Stimulated activated naive CD4-positive, alpha-beta T cell (primary cell): ENCODE data around the gene B4GALT7.
"Not testable (repeated sequence)": the region's sequence is repeated elsewhere in the genome, so short reads cannot be mapped to it uniquely, and the experiment has no call there.

Experiments used
- DNase-seq, 6 experiments: peaks; one replicate each; lab custom pipeline; 2025; lab: John Stamatoyannopoulos, UW

The B4GALT7 gene, protein sequence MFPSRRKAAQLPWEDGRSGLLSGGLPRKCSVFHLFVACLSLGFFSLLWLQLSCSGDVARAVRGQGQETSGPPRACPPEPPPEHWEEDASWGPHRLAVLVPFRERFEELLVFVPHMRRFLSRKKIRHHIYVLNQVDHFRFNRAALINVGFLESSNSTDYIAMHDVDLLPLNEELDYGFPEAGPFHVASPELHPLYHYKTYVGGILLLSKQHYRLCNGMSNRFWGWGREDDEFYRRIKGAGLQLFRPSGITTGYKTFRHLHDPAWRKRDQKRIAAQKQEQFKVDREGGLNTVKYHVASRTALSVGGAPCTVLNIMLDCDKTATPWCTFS

DNA sequence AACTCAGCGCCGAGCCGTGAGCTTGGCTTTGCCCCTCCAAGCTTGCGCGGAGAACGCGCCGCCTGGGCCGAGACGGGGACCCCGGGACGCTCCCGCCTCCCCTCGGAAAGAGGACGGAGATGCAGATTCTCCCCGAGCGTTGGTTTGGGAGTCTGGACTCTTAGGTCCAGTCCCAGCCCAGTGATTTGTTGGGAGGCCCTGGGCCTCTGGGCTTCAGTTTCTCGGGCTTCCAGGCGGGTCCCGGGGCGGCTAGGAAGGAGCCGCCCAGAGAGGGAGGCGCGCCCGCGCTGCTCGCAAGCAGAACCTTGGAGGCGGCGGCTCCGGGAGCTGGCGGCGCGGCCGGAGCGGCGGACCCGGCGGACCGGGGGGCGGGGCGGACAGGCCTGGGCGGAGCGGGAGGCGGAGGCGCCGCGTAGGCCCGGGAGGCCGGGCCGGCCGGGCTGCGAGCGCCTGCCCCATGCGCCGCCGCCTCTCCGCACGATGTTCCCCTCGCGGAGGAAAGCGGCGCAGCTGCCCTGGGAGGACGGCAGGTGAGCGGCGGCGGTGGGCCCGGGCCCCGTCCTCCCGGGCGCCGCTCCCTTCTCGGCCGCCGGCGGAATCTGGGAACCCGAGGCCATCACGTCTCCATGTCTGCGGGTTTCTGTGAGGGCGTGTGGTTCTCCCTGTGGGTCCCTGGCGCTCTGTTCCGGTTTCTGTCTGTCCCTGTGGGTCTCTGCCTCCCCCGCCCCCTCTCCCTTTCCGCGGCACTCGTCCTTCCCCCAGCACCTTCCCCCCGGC is at the start of gene B4GALT7:
Gene B4GALT7 (plus strand): TSS at position 402 of the 777 bp plus-strand sequence. CDS start 79 bp downstream, at position 481.
- DNase-seq: peak; percentile 55 to 84 (median 76)

DNA sequence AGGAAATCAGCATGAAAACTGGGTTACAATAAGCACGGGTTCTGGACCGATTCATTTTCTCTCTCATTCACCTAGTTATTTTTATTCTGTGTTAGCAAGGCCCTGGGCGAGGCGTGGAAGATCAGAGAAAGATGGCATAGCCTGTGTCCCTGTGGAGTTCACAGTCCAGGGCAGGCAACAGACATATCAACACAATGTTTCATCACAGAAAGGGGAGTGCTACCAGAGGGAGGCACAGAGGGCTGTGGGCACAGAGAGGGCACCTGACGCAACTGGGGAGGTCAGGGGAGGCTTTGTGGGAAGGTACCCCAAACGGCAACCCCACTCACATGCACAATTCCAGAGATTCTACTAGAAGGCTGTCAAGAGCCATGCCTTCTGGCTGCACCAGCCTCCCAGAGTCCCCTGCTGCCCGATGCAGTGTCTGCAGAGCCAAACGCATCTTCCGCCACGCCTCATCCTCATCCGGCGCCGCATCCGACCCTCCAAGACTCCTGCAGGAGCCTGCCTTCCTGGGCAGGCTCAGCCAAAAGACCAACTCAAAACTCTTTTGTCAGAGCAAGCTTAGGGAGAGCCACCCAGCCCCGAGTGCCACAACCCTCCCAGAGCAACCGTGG is 47.0 kb upstream of the B4GALT7 start:
- no peak for DNase-seq

DNA sequence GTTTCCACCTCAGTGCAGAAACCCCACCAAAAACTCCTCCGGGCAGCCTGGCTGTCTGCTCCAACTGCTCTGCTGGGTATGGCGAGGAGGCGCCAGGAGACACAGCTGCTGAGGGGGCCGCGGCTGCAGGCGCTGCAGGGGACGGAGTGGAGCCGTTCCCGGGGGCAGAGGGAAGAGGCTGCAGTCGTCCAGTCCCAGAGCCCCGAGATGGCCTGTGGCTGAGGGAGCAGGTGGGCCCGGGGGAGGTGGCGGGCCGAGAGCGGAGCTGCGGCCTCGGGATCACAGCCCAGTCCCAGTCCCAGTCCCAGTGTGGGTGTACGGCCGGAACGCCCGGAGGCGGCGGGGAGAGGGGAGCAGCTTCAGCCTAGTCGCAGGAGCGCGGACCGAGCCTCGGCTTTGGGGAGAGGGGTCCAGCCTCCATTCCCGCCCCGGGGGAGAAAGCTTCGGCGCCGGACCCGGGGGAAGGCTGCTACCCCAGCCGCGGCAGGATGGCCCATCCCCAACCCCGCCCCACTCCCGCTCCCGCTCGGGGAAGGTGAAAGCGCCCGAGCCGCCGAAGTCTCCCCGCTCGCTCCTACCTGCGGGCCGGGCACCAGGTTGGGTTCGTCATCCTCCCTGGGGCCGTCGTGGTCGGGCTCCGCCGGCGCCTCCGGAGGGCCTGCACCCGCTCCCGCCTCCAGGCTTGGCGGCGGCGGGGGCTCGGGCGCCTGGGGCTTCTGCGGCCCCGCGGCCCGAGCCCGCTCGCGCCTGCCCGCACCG is 46.1 kb upstream of the B4GALT7 start:
- DNase-seq: peak in 4 of 6 experiments; percentile 14 to 44 (median 41)

DNA sequence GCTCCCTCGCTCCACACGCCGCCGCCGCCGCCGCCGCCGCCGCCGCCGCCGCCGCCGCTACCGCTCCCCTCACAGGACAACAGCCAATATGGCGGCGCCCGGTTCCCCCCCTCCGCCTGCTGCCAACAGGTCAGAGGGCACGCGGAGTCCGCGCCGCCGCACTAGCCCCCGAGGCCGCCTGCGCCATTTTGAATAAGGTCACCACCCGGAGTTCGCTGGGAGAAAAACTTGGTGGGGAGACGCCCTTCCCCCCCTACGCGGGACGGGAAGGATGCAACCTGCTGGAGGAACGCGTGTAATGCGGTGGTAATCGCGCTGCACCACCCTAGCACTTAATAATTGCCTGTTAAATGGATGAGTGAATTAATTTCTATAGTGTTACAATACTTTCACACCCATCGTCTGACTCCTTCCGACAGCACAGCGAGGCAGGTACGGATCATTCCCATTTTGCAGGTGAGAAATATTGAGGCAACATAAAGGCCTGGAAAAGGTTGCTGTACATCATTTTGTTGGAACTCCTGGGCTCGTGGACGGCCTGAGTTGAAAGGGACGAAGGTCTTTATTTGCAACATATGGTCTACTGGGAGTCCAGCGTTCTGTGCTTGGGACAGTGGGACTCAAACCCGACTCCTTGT is 45.3 kb upstream of the B4GALT7 start, which contains the start of gene FAM193B:
Gene FAM193B (minus strand): TSS at position 90 of the 638 bp plus-strand sequence. CDS start 105 bp downstream, outside the sequence.
- DNase-seq: peak; percentile 88 to 97 (median 94)

DNA sequence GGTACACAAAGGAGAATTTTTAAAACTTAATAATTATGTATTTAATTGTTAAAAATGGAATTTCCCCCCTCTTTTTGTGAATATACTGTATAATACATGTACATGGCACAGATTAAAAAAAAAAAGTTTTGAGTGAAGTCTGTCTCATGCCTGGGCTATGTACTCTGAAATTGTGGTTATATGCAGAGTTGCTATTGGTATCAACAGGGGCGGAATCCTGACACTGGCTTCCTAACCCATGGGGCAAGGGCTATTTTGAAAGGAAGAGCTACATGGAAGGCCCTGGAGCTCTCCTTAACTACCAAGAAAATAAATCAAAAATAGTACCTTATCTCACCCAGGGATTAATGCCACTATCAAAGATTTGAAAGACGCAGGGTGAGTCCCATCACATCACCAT is 44.7 kb upstream of the B4GALT7 start:
- DNase-seq: no peak

DNA sequence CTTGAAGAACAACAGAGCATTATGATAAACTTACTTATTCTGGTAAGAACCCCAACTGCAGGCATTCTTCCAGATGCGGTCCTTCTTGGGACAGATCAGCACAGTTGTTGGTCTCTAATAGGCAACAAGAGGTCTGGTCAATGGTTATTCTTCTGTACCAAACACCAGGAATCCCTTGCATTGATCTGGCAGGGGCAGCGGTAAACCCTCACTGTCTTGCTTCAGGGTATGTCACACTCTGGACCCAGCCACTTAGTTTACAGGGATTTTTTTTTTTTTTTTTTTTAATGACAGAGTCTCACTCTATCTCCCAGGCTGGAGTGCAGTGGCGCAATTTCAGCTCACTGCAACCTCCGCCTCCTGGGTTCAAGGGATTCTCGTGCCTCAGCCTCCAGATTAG is 44.3 kb upstream of the B4GALT7 start:
- no peak for DNase-seq

DNA sequence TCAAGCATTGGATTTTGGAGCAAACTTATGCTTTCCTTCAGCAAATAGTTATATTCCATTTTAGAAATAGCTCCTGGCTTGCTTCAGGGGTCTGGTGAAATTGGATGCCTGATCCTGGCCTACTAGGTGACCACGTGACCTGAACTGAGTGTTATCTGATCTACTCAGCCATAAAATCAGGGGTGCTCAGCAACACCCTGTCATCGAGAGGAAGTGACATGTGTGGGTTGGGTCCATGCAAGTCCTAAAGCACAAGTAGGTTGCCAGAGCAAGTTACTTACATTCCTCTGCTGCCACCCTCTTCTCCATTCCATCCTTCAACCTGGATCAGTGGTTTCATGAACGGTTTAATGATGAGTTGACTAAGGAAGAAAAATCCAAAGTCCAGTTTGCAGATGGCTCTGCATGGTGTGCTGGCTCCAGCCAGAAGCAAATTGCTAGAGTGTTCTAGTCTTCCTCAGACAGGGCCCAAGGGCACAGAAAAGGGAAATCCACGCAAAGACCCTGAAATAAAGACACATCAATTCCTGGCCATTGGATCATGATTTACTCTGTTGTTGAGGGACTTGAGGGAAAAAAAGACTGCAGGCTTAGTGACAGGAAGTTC is 42.8 kb upstream of the B4GALT7 start:
- no peak for DNase-seq

DNA sequence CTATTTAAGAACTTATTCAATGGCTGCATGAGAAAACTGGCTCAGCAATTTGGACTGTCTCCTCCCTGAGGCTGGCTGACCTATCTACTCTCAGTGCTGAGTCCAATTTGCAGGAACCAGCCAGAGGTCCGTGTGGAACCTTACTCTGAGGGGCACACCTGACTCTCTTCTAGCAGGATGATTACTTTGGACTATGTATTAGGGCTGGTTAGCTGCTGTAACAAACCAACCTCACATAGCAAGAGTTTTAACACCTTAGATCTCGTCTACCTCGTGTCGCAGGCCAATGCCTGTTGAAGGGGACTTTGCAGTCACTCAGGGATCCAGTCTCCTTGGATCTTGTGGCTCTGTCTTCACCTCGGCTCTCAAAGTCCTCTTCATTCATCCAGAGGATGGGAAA is 42.1 kb upstream of the B4GALT7 start:
- no peak for DNase-seq

DNA sequence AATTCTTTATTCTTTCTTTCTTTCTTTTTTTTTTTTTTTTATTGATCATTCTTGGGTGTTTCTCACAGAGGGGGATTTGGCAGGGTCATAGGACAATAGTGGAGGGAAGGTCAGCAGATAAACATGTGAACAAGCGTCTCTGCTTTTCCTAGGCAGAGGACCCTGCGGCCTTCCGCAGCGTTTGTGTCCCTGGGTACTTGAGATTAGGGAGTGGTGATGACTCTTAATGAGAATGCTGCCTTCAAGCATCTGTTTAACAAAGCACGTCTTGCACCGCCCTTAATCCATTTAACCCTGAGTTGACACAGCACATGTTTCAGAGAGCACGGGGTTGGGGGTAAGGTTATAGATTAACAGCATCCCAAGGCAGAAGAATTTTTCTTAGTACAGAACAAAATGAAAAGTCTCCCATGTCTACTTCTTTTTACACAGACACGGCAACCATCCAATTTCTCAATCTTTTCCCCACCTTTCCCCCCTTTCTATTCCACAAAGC is 40.4 kb upstream of the B4GALT7 start:
- DNase-seq: not testable (repeated sequence)

DNA sequence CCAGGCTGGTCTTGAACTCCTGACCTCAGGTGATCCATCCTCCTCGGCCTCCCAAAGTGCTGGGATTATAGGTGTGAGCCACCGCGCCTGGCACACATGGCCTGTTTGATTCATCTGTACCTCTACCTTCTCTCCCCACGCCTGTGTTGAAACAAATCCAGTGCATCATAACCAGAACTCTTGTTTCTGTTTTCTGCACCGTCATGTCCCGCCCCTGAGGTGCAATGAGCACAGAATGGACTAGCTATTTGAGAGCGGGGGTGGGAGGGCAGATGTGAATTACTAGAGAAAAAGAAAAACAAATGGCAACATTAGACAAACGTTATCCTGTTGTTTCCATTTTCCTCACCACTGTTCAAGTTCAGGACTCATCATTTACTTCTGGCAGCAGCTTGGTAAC is 34.9 kb upstream of the B4GALT7 start:
- no peak for DNase-seq

DNA sequence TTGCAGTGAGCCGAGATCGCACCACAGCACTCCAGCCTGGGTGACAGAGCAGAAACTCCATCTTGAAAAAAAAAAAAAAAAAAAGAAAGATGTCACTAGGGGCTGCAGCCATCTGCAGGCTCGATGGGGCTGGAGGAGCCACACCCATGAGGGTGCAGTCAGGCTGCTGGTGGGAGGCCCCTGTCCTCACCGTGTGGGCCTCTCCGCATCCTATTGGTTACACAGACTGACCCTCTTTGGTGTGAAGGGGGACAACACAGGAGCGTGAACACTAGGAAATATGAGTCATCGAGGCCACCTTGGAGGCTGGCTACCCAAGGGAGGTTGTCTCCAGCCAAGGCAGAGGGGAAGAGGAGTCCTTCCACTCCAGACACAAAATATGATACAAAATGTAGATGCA is 31.6 kb upstream of the B4GALT7 start:
- no peak for DNase-seq

DNA sequence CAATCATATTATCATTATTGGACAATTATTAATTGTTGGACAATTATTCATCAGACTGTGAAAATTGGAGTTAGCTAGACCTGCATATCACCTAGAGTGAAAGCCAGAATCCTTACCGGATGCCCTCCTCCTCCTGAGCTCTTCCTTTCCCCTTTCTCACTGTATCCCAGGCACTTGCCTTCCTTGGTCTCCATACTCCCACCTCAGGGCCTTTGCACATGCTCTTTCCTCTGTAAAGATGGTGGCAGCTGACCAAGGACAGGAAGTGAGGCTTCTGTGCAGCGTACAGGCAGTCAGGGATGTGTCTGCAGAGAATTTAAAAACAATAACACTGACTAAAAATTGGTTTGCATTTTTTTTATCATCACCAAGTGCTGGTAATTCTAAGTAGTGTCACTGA is 30.0 kb upstream of the B4GALT7 start:
- DNase-seq: no peak

DNA sequence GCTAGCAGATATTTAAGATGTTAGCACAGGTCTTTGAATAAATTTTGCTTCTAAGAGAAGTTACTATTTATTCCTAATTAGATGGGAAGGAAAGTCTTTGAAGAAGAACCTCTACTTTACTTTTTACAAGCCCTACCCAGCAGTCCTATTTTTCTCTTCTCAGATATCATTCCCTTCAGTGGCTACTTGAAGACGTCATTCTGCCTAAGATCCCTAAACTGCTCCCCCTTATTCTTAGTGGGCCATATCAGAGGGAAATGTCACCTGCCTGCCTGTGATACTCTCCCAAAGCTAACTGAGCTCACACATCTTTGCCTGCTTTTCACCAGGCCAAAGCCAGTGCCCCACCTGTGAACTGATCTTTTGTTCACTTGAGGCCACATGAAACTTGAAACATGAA is 24.4 kb upstream of the B4GALT7 start:
- no peak for DNase-seq

DNA sequence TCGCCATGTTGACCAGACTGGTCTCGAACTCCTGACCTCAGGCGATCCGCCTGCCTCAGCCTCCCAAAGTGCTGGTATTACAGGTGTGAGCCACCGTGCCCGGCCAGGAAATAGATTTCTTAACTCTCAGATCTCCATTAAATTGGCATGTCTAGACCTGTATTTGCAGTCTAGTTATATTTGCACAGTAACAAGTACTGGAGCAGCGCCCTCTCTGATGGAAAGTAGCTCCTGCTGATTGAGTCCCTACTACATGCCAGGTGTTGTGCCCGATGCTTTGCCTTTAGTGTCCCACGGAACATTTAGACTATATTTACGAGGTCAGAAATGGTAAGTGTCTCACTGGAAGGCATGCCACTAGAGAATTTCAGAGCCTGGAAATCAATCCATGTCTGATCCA is 23.8 kb upstream of the B4GALT7 start:
- no peak for DNase-seq

DNA sequence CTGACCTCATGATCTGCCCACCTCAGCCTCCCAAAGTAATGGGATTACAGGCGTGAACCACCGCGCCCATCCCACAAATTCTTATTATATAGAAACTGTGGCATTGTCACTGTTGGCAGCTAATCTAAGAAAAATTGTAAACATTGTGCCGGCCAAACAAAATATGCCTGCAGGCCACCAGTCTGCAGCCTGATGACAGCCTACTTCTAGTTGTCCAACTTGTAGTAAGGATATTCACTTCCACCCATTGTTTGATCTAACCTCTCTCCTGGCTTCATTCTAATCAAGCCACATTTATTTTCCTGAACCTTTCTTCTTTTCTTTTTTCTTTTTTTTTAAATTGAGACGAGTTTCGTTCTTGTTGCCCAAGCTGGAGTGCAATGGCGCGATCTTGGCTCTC is 21.6 kb upstream of the B4GALT7 start:
- DNase-seq: no peak

DNA sequence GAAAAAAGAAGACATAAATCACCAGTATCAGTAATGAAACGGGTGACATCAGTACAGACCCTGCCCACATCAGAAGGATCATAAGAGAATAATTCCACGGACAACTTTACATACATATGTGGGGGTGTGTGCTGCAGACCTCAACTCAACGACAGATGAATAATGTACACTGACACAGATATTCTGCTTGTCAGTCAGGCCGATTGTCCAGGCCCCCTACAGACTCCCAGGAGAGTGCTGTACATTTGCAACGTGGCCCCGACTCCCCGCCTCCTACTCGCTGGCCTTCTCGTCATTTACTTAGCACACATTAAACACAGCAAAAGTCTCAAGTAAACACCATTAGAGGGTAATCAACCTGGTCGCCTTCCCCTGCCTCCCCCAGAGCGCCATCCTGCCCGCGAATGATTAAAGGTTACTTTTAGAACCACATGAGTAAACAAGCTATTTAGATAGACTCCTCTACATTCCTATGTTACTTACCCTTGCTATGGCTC is 11.5 kb upstream of the B4GALT7 start:
- DNase-seq: no peak

DNA sequence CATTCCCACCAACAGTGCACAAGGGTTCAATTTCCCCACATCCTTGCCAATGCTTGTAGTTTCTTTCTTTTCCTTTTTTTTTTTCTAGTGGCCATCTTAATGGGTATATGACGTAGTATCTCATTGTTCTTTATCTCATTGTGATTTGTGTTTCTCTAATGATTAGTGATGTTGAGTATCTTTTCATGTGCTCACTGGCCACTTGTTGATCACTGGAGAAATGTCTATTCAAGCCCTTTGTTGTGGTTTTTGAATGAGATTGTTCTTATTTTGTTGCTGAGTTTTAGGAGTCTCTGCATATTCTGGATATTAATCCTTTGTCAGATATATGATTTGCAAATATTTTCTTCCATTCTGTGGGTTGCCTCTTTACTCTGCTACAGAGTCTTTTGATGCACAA is 9.5 kb upstream of the B4GALT7 start:
- DNase-seq: no peak

DNA sequence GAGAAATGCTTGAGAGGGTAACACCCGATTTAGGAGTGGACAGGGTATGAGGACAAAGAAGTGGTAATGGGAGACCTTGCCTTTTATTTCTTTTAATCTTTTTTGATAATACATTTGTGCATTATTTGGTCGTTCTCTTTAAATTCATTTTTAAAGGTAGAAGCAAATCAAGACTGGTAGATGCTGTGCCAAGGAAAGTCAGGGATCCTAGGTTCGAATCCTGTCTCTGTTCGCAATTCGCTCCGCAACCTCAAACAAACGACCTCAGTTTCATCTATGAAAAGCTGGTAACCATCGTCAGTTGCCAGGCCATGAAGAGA is 8.3 kb upstream of the B4GALT7 start:
- DNase-seq: no peak

DNA sequence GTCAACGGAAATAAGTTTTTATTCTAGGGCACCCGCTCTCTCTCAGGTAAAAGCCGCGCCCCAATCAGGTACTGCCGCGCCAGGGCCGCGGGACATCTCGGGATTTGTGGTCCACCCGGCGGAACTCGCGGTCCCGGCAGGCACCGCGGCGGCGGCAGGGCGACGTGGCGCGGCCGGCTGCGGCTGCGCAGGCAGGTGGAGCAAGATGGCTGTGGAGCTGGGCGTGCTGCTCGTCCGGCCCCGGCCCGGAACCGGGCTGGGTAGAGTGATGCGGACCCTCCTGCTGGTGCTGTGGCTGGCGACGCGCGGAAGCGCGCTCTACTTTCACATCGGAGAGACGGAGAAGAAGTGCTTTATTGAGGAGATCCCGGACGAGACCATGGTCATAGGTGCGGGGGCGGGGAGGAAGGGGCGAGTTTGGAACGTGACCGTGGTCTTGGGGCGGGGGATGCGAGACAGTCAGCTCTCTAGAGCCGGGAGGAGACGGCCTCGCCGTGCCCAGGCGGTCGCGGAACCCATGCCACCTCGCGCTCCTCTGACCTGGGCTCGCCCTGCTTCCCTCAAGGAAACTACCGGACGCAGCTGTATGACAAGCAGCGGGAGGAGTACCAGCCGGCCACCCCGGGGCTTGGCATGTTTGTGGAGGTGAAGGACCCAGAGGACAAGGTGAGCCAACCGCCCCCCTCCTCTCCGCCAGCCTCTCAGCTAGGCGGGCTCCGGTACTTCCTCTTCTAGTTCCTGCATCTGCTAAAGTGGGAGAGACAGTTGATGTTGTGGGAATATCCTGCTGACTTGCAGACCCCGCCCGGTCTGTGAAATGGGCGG is 7.7 kb upstream of the B4GALT7 start, which contains the start of gene TMED9:
Gene TMED9 (plus strand): TSS at position 194 of the 825 bp plus-strand sequence. CDS start 12 bp downstream, at position 206.
- peak; percentile 80 to 89 (median 84) for DNase-seq

DNA sequence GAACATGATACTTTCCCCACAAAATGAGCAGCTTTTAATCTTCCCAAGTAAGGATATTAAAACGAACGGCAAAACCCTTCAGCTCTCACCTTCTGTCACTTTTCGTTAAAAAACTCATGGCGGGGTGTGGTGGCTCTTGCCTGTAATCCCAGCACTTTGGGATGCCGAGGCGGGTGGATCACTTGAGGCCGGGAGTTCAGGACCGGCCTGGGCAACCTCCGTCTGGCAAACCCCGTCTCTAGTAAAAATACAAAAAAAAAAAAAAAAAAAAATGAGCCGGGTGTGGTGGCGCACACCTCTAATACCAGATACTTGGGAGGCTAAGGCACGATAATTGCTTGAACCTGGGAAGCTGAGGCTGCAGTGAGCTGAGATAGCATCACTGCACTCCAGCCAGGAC is 7.0 kb upstream of the B4GALT7 start:
- DNase-seq: no peak
